HG03565 (cell line): ENCODE results near the gene NKAPL.
"Not testable (repeated sequence)": the region's sequence is repeated elsewhere in the genome, so short reads cannot be mapped to it uniquely, and the experiment has no call there.

ENCODE experiments used
- ATAC-seq: cut with Tn5 transposase; IDR thresholded peaks from one replicate; pipeline ENCODE4 v1.9.1; 2021; ENCODE audit warnings: mild to moderate bottlenecking, moderate library complexity; ENCODE audit not compliant: unreplicated experiment

NKAPL gene

DNA sequence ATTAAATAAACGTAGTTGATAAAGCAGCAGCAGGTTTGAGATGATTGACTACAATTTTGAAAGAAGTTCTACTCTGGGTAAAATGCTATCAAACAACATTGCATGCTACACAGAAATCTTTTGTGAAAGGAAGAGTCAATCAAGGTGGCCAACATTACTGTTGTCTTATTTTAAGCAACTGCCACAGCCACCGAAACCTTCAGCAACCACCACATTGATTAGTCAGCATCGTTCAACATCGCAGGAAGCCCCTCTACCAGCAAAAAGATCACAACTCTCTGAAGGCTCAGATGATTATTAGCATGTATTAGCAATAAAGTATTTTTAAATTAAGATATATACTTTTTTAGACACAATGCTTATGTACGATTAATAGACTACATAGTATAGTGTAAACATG, 36.2 kb downstream of the NKAPL start:
- ATAC-seq = no peak

DNA sequence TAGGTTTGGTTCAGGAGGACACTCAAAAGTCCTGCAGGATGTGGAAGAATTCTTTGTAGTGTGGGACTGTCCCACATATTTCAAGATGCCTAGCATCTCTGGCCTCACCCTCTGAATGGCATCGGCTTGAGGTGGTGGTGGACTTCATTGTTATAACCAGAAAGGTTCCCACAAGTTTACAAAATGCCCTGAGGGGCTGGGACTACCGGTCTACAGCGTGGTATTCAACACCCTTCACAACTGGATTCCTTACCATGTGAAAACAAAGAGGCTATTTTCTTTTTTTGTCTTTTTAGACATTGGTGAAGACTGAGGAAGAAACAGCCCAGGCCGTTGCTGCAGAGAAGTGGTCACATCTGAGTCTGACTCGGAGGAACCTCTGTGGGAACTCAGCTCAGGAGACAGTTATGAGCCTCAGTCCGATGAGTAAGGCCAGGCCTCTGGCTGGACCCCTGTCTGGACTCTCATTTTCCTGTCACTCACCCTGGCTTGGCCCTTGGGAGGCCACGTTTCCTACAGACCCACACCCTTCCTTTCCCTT, 37.5 kb downstream of the NKAPL start:
- ATAC-seq = no peak

GRCh38 chr6:28303570-28303969, 44.5 kb downstream of the NKAPL start:
- peak; percentile 71 for ATAC-seq

GRCh38 chr6:28306363-28306762, 47.3 kb downstream of the NKAPL start:
- ATAC-seq = not testable (repeated sequence)
